NCI-H1930 (cell line): ENCODE measurements around the gene CLMN.
"Not testable (repeated sequence)": the region's sequence is repeated elsewhere in the genome, so short reads cannot be mapped to it uniquely, and the experiment has no call there.

ENCODE experiments used
- DNase-seq, 2 experiments: peaks; one replicate each; lab custom pipeline; 2025; lab: John Stamatoyannopoulos, UW

CLMN gene

DNA sequence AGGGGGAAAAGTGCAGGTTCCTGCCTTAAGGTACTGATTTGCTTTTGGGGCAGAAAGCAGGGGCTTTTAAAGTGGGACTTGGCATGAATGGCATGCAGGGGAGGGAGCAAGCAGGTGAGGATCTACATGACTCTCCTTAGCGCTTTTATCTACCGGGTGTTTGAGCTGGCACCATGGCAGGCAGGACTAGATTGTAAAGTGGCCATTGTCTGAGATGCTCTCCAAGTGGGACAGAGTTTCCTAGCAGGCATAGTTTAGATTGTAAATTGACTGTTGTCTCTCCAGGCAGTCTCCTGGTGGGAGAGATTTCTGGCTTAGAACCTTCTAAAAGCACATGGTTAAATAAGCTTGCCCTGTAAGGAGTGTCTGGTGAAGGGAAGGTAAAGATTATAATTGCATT lies 157.1 kb downstream of the CLMN start:
- DNase-seq: no peak

DNA sequence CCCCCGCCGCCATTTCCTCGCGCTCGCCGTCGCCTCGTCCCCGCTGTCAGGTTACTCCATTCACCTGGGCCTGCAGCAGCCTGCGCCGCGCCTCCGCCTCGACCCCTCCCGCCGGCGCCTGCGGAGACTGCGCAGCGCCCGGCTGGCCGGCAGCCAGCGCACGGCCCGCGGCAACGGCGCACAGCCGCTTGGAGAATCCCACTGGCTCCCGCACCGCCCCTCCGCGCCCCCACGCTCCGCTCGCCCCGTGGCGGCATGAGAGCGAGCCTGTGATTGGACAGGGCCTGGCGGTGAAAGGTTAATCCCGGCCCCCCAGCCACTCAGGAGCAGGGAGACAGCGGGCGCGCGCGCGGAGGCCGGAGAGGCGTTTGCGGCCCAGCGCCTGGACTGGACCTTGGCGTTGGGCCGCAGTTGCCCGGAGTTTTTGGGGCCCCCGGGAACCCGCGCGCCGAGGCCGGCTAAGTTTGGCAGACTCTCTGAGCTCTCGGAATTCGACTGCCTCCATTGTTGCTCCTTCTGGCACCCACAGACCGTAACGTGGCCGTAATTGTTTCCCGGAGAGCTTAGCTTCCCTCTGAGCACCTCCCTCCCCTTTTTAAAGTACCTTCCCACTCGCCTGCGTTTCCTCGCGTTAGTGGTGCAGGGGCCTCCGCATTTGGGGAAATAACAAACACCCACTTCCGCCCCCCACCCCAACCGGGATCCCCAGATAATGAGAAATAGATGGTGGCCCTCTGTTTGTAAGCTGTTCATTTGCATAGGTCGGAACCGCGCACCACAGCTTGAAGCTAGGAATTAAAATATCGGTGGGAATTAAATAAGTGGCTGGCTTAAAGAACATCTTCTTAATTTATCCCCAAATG lies 162.2 kb downstream of the CLMN start, which contains the start of gene DICER1:
DICER1 (minus strand) TSS at position 203 of the 863 bp plus-strand sequence. CDS start 24,071 bp downstream, outside the sequence.
- peak; percentile 82 to 92 for DNase-seq

DNA sequence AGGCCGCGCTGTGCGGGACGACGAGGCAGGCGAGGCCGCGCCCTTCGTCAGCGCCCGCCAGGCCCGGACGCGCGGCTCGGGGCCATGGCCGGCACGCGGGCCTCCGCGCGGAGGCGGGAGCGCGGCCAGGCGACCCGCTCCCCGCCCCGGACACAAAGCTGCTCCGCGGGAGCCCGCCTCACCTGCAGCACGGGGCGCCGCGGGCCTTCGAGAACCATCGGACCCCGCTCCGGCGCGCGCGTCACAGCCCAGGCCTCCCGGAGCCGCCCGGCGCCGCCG lies 162.7 kb downstream of the CLMN start:
- DNase-seq: no peak

DNA sequence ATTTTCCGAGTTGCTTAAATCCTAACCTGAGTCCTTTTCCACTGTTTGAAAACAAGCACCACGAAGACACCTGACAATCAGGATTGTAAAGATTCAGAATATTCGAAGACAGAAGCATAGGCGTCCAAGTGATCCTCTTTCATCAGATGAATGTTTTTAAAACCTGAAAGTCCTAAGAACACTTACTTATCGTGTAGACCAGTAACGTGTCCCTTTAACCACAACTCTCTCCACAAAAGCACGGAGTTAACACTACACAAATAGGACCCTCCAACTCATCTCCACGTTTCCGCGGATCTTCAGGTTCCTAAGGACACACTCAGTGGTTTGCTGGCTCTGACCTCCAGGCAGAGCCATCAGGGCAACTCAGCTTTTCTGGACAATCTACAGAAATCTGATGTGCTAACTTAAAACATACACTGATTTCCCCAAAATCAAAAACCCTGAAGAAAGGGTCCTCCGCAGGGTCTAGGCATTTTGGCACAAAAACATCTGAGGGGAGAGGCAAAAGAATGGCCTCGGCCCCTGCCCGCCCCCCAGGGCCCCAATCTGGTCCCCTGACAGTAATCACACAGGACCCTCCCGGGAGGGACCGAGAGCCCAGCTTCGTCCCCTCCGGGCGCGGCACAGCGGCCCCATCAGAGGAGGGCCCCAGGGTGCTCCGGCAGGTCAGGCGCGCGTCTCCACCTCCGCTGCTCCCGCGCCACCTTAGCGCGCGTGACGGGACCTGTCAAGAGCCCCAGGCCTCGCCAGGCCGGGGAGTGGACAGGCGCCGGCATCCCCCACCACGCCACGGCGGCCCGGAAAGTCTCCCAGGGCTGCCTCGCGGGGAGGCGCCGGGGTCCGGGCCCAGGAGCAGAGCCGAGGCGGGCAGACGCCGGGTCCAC lies 163.3 kb downstream of the CLMN start:
- DNase-seq: no peak

DNA sequence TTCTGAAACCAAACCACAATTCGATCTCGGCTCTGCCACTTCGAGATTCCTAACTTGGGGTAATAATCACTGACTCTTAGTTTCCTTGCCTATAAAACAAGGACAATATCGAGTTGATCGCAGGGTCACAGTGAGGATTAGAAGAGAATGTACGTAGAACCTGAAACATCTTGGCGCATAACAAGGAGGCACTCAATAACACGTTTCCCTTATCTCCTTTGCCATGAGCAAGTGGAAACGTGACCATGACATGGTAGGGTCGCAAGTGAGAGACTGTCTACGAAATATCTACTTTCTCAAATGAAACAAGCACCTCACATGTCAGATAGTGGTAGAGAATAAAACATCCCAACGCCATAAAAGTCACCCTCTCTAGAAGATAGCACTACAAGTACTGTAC lies 164.7 kb downstream of the CLMN start:
- no peak for DNase-seq

DNA sequence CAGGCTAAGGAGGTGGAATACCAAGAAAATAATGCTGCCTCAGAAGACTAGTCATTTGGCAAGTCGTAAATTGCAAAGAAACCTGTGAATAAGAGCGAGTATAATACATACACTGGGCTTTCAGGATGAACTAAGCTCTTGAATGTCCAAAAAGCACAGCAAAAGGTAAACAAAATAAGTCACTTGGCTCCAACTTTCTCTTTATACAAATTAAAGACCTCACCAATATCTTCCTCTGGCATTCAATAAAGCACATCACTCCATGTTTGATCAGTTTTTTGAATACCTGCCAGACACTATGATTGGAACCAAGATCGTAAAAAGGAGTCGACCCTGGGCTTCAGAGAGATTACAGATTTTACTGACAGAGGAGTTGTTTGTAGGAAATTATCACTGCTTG lies 165.8 kb downstream of the CLMN start:
- DNase-seq: no peak

DNA sequence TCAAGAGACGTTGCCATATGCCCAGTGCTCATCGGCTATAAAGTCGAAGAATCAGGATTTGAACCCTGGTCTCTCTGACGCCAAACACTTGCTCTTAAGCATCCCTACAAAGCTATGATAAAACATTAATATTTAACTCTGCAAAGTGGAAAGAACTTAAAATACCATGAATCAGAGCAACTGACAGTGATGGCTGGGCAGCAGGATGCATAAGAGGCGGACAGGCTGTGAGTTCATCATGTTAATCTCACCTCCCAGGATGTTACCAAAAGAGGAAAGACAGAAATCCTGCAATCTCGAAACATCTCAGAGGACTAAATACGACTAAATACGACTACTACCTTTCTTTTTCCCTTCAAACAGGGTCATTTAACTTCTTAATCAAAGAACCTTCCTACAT lies 168.1 kb downstream of the CLMN start:
- DNase-seq: no peak

DNA sequence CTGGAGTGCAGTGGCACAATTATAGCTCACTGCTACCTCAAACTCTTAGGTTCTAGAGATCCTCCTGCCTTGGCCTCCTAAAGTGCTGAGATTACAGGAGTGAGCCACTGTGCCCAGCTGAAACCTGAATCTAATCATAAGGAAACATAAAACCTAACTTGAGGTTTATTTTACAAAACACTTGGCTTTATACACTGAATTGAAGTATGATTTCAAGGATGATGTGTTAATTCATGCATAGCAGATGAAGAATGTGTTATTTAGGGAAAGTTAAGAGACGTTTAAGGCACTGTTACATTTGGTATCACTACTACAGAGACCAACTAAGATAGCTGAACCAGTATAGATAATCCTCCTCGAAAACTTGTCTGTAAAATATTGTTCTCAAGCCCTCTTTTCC lies 168.8 kb downstream of the CLMN start:
- no peak for DNase-seq

DNA sequence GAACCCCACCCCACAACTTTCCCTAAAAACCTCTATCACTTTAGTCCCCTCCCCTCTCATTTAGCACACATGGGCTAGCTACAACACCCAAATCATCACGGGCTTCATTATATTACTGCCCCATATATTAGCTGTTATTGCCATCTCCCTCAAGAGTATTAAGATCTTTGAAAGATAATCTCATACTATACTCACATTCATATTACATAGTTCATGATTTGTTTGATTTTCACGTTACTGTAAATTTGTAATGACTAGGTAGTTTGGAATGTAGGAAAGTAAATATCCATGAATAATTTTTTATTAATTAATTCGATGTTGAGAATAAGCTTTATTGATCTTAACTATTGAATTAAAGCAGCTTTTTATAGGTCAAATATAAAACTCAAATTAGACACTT lies 170.3 kb downstream of the CLMN start:
- DNase-seq: no peak

DNA sequence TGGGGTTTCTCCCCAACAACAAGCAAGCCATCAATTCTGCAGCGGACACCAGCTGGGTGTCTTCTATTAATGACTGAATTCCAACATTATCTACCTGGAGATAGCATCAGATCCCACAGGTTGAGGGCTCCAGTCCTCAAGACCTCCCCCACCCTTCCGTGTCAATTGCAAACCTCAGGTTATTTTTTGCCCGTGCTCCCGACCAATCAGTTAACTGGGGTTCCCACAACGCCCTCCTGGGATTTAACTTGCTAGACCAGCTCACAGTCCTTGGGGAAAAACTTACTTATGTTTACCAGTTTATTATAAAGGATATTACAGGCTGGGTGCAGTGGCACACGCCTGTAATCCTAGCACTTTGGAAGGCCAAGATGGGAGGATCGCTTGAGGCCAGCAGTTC lies 172.1 kb downstream of the CLMN start:
- no peak for DNase-seq

DNA sequence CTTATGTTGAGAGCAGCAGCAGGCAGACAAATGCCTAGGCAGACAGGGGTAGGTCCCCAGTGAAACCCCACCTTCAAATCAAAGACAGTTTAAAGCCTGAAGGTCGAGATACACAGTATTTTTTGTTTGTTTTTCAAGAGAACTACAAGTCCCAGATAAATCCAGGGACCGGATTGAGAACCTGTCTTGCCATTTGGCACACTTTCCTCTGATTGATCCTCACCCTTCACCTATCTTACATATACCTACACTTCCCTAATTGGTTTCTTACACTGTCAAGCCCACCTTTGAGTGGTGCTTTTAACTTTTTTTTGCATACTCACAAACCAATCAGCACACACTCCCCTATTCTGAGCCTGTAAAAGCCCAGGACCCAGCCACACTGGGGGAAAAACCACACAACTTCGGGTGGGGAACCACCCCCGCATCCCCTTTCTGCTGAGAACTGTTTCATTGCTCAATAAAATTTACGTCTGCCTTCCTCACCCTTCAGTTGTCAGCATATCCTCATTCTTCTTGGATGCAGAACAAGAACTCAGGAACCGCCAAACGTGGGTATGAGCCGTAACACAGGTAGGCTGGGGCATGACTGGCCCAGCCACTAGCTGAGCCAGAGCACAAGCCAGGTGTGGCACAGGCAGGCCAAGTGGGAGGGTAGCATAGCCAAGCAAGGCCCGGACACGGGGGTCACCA lies 173.5 kb downstream of the CLMN start:
- DNase-seq: no peak

DNA sequence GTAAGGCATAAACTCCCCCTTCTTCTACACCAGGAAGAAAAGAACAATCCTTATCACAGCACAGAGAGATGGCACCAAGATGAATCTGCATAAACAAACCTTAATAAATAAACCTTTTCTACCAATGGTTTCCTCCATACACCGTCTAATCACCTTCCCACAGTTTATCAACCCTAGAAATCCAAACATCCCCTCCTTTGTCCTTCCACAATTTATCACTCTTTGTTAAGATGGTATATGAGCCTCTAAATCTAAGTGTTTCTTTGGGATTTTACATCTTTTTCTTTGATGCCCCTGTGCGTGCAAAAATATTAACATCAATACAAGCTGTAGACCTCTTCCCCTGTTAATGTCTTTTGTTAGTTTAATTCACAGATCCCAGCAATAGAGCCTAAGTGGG lies 174.9 kb downstream of the CLMN start:
- DNase-seq: no peak

DNA sequence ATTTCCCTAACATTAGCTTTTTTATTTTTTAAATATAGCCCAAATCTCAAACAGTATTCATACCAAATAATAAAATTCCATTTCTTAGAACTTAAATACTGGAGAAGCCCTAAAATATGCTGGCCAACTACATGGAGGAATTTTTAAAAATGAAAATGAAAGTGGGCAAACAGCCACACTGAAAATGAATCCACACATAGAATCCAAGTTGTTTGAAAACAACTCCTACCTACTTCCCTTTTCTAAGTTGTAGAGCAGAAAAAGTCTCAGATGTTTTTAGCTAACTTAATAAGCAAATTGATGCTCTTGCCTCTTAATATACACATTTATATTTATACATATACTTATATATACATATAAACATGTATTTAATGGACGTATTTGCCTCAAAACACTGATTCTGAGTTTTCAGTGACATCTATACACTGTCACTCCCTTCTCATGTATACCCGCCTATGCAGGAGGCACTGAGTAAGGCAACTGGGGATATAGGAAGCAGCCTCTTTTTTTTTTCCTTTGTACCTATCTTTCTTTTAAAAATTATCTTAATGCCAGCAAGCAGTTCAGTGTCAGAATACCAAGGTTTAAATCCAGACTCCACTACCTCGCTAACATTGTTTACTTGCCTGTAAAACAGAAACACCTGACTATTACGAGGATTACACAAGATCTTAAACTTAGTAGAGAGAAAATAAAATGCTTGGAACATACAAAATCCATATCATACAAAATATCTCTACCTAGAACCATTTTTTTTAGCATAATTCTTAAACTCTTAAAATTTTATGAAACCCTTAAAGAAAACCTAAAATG lies 175.7 kb downstream of the CLMN start:
- no peak for DNase-seq

DNA sequence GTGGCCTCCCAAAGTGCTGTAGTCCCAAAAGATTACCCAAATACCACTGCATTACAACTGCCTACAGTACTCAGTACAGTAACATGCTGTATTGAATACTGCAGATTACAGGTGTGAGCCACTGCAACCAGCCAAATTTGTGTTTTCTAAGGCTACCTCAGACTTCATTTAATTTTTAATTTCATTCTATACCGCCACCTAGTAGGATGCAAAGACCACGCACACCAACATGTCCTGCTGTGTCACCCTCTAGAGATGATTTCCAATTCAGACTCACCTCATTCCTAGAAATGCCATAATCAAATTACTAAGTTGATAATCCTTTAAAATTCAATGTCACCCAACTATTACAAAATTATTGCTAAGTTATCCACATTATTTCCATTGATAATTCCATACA lies 177.5 kb downstream of the CLMN start:
- DNase-seq: no peak

DNA sequence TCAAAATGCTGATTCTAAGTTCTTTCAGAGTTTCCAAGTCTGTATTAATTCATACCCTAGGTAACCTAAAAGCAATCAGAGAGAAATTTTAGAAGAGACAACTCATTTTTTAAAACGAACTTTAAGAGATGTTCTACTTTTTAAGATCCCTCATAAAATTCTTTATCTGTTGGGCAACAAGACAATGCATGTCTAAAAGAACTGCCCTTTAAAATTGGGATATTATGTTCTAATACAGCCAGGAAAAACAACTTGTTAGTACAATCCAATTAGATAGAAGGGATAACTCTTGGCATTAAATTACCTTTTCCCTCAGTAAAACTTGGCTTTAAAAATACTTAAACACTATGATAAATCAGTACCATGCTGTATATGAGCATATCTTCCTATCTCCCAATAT lies 178.0 kb downstream of the CLMN start:
- DNase-seq: no peak

DNA sequence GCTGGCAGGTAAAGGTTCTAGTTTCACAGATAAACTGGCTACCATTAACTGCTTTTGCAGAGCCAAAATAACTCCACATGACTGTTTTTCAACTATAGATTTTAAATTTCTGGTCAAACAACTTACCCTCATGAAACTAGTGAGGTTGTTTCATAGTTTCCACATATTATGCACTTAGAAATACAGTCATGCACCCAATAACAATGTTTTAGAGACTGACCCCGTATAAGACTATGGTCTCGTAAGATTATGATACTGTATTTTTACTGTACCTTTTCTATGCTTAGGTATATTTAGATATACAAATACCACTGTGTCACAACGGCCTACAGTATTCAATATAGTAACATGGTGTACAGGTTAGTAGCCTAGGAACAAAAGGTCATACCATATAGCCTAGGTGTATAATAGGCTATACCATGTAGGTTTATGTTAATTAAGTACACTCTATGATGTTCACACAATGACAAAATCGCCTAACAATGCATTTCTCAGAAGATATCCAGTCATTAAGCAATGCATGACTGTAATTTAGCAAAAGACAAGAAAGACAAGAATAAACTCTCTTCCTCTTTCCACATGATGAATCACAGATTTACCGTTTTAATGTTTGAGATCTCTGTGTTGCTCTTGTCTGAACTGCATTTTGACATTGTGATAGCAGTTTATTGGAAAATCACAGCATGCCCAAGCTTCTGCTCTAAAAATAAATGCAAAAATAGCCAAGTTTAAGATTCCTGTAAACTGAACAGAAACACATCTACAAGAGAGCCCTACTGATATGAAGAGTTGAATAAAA lies 179.4 kb downstream of the CLMN start:
- no peak for DNase-seq

DNA sequence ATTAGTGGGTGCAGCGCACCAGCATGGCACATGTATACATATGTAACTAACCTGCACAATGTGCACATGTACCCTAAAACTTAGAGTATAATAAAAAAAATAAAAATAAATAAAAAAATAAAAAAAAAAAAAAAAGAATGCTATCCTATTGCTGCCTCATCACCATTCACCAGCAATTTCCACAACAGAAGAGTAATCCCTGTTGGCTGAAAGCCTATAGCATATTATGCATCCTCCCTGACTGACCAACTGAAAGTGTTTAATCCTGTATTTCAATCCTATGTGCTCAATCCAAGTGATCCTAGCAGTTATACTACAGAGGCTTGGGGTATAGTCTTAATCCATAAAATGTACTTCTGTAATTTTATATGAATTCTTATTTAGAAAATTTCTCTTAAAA lies 180.8 kb downstream of the CLMN start:
- no peak for DNase-seq

DNA sequence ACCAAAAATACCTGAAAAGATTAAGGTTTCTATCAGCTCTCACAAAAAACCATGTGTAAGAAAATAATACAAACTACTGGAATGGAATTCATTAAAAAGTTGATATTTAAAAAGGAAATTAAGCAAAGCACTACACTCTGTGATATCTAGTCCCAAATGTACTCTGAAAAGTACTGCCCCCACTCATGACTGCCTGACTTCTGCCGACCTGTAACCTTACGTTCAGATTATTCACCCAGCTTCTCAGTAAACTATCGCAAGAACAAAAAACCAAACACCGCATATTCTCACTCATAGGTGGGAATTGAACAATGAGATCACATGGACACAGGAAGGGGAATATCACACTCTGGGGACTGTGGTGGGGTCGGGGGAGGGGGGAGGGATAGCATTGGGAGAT lies 181.3 kb downstream of the CLMN start:
- DNase-seq: not testable (repeated sequence)

DNA sequence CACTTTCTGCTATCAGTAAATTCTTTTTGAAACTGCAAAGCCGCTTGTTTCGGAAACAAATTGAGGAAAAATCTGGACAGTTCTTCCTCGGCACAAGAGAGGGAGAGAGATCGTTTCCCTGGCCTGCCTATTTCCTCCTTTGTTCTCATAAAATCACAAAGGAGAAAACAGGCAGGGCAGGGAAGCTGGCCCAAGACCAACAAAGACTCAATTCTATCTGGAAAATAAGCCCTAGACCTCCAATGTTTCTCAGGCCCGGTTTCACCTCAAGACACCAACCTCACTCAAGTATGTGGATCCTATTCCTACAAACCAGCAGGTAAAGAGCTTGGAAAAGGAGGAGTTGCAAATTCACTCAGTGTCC lies 181.9 kb downstream of the CLMN start:
- DNase-seq: no peak

DNA sequence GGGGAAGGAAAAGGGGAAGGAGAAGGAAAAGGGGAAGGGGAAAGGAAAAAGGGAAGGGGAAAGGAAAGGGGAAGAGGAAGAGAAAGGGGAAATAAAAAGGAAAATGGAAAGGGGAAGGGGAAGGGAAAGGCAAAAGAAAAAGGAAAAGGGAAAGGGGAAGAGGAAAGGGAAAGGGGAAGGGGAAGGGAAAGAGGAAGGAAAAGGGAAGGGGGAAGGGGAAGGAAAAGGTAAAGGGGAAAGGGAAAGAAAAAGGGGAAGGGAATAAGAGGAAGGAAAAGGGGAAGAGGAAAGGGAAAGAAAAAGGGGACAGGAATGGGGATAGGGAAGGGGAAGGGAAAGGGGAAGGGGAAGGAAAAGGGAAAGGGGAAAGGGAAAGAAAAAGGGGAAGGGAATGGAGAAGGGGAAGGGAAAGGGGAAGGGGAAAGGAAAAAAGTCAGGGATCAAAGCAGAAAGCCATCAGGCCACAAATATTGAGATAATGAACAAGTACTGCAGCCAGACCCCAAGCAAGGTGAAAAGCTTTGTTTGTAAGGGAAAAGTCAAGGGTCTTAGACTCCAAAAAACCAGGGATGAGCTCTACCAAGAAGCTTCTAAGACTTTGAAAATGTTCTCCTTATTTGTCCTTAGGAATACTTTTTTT lies 182.4 kb downstream of the CLMN start:
- DNase-seq: no peak

DNA sequence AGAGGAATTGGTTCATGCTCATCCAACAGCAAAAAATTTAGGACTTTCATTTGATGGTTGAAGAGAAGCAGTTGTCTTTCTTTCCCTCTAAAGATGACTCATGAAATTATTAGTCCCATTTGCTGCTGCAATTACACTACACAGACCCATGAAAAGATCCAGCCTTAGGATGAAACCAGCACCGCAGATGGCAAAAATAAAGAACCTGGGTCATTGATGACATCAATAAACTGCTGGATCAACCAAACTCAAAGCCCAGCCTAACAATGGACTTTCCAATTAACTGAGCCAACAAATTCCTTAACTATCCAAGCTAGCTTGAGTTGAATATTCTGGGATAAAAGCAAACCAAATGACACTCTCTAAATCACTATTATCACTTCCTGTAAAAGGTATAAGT lies 183.1 kb downstream of the CLMN start:
- DNase-seq: no peak
